NCI-H2081 treated with DMSO at 0.1 percent for 48 hours (cell line): ENCODE measurements around the gene KCNQ1.

ENCODE experiments used
- DNase-seq: peaks from one replicate; lab custom pipeline; 2025; lab: John Stamatoyannopoulos, UW

KCNQ1 gene

DNA sequence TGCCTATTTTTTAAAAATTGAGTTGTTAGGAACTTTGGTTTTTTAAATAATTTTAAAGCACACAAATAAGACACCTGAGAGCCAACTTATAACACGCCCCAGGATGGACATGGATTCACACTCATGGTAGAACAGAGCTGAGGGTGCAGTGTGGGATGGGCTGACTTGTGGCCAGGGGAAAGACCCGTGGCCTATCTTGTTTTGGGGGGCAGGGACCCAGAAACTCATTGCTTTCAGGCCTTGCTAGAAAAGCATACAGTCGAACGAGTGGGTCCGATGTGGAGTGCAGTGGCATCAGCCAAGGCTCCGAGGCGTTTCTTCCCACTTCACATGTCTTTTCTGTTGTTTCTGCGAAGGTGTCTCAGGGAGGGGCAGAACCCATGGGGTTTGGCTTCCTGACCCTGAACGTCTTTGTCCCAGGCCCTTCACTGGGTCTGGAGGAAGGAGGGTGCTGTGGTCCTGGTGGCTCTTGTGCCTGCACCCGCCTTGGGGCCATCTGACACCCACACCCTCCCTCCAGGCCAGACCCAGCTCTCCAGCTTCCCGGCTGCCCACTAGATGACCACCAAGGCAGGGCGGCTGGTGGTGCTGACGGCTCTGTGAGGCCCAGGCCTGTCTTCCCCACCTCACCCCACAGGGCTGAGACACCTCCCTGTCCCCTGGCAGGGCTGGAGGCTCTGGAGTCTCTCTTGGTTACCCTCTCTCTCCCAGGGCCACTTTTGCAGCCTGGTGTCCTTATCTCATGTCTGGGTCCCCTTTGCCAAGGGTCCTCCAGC is 120.8 kb downstream of the KCNQ1 start:
- DNase-seq = no peak

- no peak for DNase-seq
These were observed 121.6 kb downstream of the KCNQ1 start for GRCh38 chr11:2566223-2567025.

- DNase-seq = no peak
These were observed 122.3 kb downstream of the KCNQ1 start for GRCh38 chr11:2567026-2567671.

GRCh38 chr11:2569321-2569721 is 124.5 kb downstream of the KCNQ1 start:
- no peak for DNase-seq

GRCh38 chr11:2569731-2570210 is 125.0 kb downstream of the KCNQ1 start:
- no peak for DNase-seq

- DNase-seq = no peak
These were observed 125.5 kb downstream of the KCNQ1 start for GRCh38 chr11:2570211-2570811.

DNA sequence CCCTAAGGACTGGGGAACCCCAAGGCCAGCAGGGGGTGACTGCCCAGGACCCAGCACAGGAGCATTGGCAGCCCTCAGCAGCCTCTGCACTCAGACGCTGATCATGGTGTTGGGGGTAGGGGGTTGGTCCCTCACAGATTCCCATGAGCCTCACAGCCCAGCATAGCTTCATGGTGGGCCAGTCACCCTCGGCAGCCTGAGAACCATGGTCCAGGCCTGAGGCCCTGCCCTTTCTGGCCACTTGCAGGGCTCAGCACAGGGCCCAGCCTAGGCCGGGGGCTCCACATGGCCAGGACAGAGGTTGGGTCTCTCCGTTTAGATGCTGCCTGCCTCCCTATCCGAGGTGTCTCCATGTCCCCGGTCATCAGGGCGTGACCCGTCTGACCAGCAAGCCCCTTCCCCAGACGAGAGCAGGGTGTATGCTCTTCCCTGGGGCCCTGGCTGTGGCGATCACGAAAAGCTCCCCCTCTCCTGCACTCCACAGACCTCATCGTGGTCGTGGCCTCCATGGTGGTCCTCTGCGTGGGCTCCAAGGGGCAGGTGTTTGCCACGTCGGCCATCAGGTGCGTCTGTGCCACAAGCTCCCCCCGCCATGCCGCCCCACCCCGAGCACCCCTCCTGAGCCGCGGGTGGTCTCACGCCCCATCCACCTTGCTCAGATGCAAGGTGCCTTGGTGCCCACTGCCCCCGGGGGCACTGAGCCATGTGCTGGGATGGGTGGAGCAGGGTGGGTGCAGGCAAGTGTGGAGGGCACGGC is 126.2 kb downstream of the KCNQ1 start:
- no peak for DNase-seq

GRCh38 chr11:2571598-2572281 is 126.9 kb downstream of the KCNQ1 start:
- DNase-seq = no peak

- DNase-seq = no peak
These were observed 127.9 kb downstream of the KCNQ1 start for GRCh38 chr11:2572491-2573239.

- DNase-seq = no peak
These were observed 128.6 kb downstream of the KCNQ1 start for GRCh38 chr11:2573240-2574042.

DNA sequence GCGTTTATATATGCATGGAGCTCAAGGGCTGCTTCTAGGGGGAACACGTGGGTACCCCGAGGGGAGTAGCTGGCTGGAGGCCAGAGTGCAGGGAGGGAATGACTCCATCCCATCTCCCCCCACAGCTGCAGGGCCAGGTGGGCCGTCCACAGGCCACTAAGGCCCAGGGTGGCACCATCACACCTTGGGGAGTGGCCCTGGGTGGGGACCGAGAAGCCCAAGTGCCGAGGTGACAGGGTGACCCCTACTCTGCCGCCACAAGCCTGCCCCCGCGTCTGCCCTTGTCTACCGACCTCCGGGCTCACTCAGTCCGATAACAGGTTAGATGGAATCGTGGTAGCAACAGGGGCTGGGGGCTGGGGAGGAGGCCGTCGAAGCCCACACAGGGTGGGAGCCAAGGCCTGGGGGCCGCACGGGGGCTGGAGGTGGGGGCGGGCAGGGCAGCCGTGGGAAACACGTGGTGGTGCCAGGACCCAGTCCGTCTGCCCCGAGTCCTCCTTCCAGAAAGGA is 129.3 kb downstream of the KCNQ1 start:
- no peak for DNase-seq

DNA sequence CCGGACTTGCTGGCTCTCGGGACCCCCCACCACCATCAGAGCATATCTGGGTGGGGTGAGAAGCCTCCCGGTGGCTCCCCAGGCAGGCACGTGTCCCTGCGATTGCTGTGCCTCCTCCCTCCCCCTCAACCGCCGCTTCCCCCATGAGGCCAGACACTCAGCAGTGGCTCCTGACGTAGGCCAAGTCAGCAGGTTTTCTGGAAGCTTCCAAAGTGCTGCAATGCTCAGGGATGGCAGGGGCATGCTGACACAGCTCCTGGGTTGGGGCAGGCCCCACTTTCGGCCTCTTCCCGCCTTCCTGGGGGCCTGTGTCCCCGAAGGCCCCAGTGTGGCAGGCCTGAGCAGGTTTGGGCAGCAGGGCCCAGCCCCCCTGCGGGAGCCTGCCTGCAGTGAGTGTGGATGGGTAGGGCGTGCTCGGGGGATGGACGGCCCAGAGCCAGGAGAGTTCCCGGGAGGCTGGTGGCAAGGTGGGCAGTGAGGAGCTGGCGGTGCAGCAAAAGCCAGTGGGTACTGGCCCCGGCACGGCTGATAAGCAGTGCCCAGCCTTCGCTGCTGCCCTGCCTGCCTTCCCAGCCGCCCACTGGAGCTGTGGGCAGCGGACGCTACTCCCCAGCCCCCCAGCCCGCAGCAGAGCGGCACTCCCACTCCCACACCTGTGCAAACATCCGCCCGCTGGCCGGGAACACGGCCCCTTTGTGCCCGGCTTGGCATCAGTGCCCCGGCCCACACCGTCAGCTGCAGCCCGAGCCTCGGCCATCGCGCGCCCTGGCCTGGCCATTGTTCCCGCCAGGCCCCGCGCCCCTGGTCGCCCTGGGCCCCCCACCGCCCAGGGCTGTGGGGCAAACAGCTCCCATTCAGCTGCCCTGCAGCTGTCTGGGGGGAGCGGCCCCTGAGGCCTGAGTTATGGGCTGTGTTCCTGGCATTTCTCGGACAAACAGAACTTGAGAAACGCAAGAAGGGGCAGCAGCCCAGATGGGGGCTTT is 130.0 kb downstream of the KCNQ1 start:
- no peak for DNase-seq

- no peak for DNase-seq
These were observed 130.8 kb downstream of the KCNQ1 start for GRCh38 chr11:2575591-2576051.

GRCh38 chr11:2576111-2576510 is 131.3 kb downstream of the KCNQ1 start:
- DNase-seq = no peak

- no peak for DNase-seq
These were observed 131.7 kb downstream of the KCNQ1 start for GRCh38 chr11:2576549-2576948.

DNA sequence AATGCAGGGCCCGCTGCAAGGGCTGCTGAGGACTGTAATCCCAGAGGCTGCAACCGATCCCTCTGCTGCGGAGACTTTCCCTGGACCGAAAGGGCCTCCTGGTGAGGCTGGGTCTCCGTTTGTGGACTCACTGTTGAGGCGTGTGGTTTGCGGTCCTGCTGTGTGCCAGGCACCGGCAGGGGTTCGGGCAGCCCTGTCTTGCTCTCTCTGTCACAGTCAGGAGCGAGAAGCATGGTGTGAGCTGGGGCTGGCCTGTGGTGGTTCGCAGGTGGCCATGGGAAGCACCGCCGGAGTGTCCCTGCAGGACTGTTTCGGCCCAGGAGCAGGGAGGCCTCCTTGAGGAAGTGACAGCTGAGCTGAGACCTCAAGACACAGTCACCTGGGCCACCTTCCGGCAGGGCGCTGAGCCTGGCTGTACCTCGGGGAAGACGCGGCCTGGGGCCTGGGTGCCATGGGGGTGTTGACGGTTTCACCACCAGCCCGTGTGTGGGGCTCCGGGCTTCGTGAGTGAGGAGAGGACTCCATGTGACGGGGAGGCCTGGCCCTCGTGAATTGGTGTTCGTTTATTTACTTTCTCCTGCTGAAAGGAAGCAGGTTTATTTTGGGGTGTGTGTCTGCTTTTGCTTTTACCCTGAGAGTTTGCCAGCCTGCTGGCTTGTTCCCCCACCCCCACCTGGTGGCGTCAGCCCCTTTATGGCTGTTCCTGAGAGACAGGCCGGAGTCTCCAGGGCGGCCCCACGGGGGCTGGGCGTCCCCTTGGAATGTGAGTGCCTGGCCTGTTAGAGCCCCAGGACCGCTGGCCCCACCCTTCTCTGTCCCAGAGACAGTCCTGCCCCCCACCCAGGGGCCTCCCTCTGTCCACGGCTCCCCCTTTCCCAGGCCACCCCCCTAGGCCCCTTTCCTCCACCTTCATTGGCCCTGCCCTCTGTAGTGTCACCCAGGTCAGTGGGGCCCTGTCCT is 132.5 kb downstream of the KCNQ1 start:
- no peak for DNase-seq
